Right atrium auricular region (tissue), 2 donors: ENCODE measurements around the gene TUBB. TPM values are rescaled to one million over a fixed set of nuclear protein-coding genes. Genes with fewer than 3 reads are reported as not detected.

ENCODE experiments used
- DNase-seq: peaks from one replicate; pipeline ENCODE4 v3.0.0-alpha.2; 2019; ENCODE audit warnings: low spot score
- H3K27ac ChIP-seq, 2 donors: fragments of 200-600 bp; sonication (generic); 1 replicate in 1 of 2; 2 replicates in 1 of 2; pipeline ENCODE4 v1.5.1; 2016 to 2019
- H3K27me3 ChIP-seq, 2 donors: fragments of 200-600 bp; sonication (generic); one replicate each; pipeline versions ENCODE4 v1.5.1 to v1.6.0; 2017 to 2019
- H3K36me3 ChIP-seq: fragments of 200-600 bp; sonication (generic); one replicate; pipeline ENCODE4 v1.5.1; 2016
- H3K4me1 ChIP-seq, 2 donors: fragments of 200-600 bp; sonication (generic); one replicate each; pipeline versions ENCODE4 v1.5.1 to v1.6.0; 2017 to 2019
- H3K4me3 ChIP-seq, 2 donors: fragments of 200-600 bp; sonication (generic); 1 replicate in 1 of 2; 2 replicates in 1 of 2; pipeline ENCODE4 v1.5.1; 2017 to 2019; ENCODE audit warnings: mild to moderate bottlenecking in 1 of 2, moderate library complexity in 1 of 2
- H3K9me3 ChIP-seq, 2 donors: fragments of 200-600 bp; sonication (generic); one replicate each; pipeline ENCODE4 v1.5.1; 2019
- total RNA-seq, 2 donors: library from RNA; depleted of rRNA; stranded (reverse); fragments of >200 nt; gene quantifications; one replicate each; pipeline ENCODE4 v1.1.0, GENCODE V29; 2016
- TF ChIP-seq, protein P1 (sequence below), 2 donors: fragments of 200-600 bp; sonication (generic); IDR thresholded peaks; one replicate each; pipeline ENCODE4 v1.5.1; 2019; ENCODE audit warnings: antibody characterized with exemption in 2 of 2

The TUBB gene
- total RNA-seq, 2 donors from 2014 or later, result 121 to 236 TPM

GRCh38 chr6:30683980-30684338 is 36.2 kb upstream of the TUBB start:
- H3K9me3 ChIP-seq, result no peaks in the 10 kb centered on the region
- peaks cover 28% of the 10 kb centered on the region for H3K36me3 ChIP-seq
- TF ChIP-seq, protein P1, sequence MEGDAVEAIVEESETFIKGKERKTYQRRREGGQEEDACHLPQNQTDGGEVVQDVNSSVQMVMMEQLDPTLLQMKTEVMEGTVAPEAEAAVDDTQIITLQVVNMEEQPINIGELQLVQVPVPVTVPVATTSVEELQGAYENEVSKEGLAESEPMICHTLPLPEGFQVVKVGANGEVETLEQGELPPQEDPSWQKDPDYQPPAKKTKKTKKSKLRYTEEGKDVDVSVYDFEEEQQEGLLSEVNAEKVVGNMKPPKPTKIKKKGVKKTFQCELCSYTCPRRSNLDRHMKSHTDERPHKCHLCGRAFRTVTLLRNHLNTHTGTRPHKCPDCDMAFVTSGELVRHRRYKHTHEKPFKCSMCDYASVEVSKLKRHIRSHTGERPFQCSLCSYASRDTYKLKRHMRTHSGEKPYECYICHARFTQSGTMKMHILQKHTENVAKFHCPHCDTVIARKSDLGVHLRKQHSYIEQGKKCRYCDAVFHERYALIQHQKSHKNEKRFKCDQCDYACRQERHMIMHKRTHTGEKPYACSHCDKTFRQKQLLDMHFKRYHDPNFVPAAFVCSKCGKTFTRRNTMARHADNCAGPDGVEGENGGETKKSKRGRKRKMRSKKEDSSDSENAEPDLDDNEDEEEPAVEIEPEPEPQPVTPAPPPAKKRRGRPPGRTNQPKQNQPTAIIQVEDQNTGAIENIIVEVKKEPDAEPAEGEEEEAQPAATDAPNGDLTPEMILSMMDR (IDR thresholded peaks at IDR 0.05), result no peak
- H3K4me1 ChIP-seq, result peaks cover 0 to 88% of the 10 kb centered on the region in 2 donors
- peak overlapping the region; percentile 99 for H3K27ac ChIP-seq
- no peak for DNase-seq
- H3K4me3 ChIP-seq, result peak overlapping the region; percentile 83 to 90
- no peaks in the 10 kb centered on the region for H3K27me3 ChIP-seq

DNA sequence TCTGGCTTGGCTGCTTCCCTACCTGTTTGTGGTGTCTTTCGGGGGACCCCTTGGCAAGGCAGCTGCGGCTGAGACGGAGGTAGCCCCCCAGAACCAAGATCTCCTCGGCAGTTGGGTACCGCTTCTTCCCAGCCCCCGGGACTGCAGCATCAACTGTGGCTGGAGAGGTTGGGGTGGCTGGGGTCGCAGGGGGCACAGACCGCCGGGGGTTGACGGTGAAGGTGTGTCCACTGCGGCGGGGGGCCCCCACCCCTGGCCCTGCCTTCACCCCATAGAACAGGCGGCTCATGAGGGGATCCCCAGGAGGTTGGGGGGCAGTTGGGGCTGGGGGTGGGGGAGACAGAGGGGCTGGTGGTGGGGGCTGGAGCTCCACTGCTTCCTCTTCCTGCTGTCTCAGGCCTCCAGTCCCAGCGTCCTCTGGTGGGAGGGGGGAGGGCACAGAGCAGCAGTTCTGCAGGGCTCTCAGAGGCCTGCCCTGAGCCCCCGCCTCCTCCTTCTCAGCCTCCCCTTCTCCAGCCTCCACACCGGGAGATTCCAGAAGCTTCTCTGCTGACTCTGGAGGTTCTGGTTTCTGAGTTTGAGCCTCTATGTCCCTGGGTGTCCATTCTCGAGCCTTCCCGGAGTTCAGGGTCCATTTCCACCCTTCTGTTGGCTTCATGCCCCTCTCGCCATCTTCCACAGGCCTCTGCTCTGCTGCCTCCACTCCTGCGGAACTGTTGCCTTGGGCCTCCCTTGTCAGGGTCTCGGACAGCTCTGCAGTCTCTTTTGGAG is 35.6 kb upstream of the TUBB start:
- Histone ChIP-seq H3K27me3 (no peaks in the 10 kb centered on the region), H3K36me3 (peaks cover 28% of the 10 kb centered on the region), H3K27ac (peak overlapping the region; percentile 99), H3K9me3 (no peaks in the 10 kb centered on the region), H3K4me3 (peak overlapping the region; percentile 83 to 90), H3K4me1 (peaks cover 0 to 88% of the 10 kb centered on the region in 2 donors)
- TF ChIP-seq, protein P1 (IDR thresholded peaks at IDR 0.05), result no peak
- DNase-seq, result no peak

GRCh38 chr6:30685157-30686008 is 34.8 kb upstream of the TUBB start:
- DNase-seq, result no peak
- peak overlapping the region; percentile 99 for H3K27ac ChIP-seq
- peaks cover 0 to 87% of the 10 kb centered on the region in 2 donors for H3K4me1 ChIP-seq
- H3K36me3 ChIP-seq, result peaks cover 21% of the 10 kb centered on the region
- no peaks in the 10 kb centered on the region for H3K9me3 ChIP-seq
- H3K4me3 ChIP-seq, result peak overlapping the region; percentile 83 to 90
- H3K27me3 ChIP-seq, result no peaks in the 10 kb centered on the region
- TF ChIP-seq, protein P1 (IDR thresholded peaks at IDR 0.05), result no peak

GRCh38 chr6:30686009-30686907 is 33.9 kb upstream of the TUBB start, which contains the start of gene PPP1R18:
TSS of gene PPP1R18 (minus strand) at chr6:30686645. CDS start at chr6:30686018, 627 bp downstream.
- H3K27me3 ChIP-seq, result no peaks in the 10 kb centered on the region
- H3K9me3 ChIP-seq, result no peaks in the 10 kb centered on the region
- H3K27ac ChIP-seq, result peak within 1 kb of the TSS; percentile 99
- TF ChIP-seq, protein P1 (IDR thresholded peaks at IDR 0.05), result no peak
- DNase-seq, result peak; percentile 86
- peaks cover 15% of the 10 kb centered on the region for H3K36me3 ChIP-seq
- H3K4me3 ChIP-seq, result peak within 1 kb of the TSS; percentile 83 to 90
- H3K4me1 ChIP-seq, result peaks cover 0 to 83% of the 10 kb centered on the region in 2 donors
